Memory B cell (primary cell): ENCODE data around the gene SLAMF8.

ENCODE experiments used
- ATAC-seq: fragments of 150-1000 bp; cut with Tn5 transposase; 2 replicates; pipeline ENCODE4 v1.10.0; 2021; ENCODE audit warnings: low read depth, mild to moderate bottlenecking, moderate library complexity
- DNase-seq, 2 donors: peaks; one replicate each; pipeline ENCODE4 v3.0.0; 2022; ENCODE audit warnings: low spot score in 2 of 2
- H3K27ac Mint-ChIP-seq: one replicate; pipeline ENCODE4 v1.8.0; 2022; ENCODE audit warnings: mild to moderate bottlenecking, moderate library complexity, mixed read lengths
- H3K27me3 Mint-ChIP-seq: one replicate; pipeline ENCODE4 v1.8.0; 2022; ENCODE audit warnings: mixed read lengths
- H3K36me3 Mint-ChIP-seq: one replicate; pipeline ENCODE4 v1.8.0; 2022; ENCODE audit warnings: mild to moderate bottlenecking, mixed read lengths
- H3K4me1 Mint-ChIP-seq: one replicate; pipeline ENCODE4 v1.8.0; 2022; ENCODE audit warnings: mixed read lengths
- H3K4me3 Mint-ChIP-seq: one replicate; pipeline ENCODE4 v1.8.0; 2022; ENCODE audit warnings: mild to moderate bottlenecking, moderate library complexity, mixed read lengths
- H3K9me3 Mint-ChIP-seq: one replicate; pipeline ENCODE4 v1.8.0; 2022; ENCODE audit warnings: mixed read lengths

Gene SLAMF8

GRCh38 chr1:159862557-159862956 lies 35.9 kb downstream of the SLAMF8 start, which contains the start of gene VSIG8:
Gene VSIG8 (minus strand): TSS chr1:159862657. CDS start chr1:159862521, 136 bp downstream.
- no peak for ATAC-seq
- Mint-ChIP-seq H3K27me3 (peaks cover 8% of the 10 kb centered on the region), H3K36me3 (no peaks in the 10 kb centered on the region), H3K4me1 (no peaks in the 10 kb centered on the region), H3K9me3 (no peaks in the 10 kb centered on the region), H3K27ac (no peak within 1 kb of the TSS), H3K4me3 (no peak within 1 kb of the TSS)
- DNase-seq: no peak

GRCh38 chr1:159864262-159864661 lies 37.6 kb downstream of the SLAMF8 start:
- Mint-ChIP-seq H3K4me3 (no peak overlapping the region), H3K36me3 (no peaks in the 10 kb centered on the region), H3K27me3 (peaks cover 8% of the 10 kb centered on the region), H3K4me1 (no peaks in the 10 kb centered on the region), H3K27ac (no peak overlapping the region), H3K9me3 (no peaks in the 10 kb centered on the region)
- DNase-seq (no peak), ATAC-seq (no peak)

GRCh38 chr1:159866066-159866465 lies 39.4 kb downstream of the SLAMF8 start:
- DNase-seq: no peak
- Mint-ChIP-seq H3K4me3 (no peak overlapping the region), H3K27ac (no peak overlapping the region)

GRCh38 chr1:159866905-159867663 lies 40.4 kb downstream of the SLAMF8 start:
- H3K27ac Mint-ChIP-seq: no peak overlapping the region

More at GRCh38 chr1:159866066-159866465, 39.4 kb downstream of the SLAMF8 start:
- H3K36me3 Mint-ChIP-seq: no peaks in the 10 kb centered on the region
- no peaks in the 10 kb centered on the region for H3K4me1 Mint-ChIP-seq
- peaks cover 6% of the 10 kb centered on the region for H3K27me3 Mint-ChIP-seq
- H3K9me3 Mint-ChIP-seq: no peaks in the 10 kb centered on the region
- ATAC-seq: no peak

GRCh38 chr1:159867664-159868026 lies 41.0 kb downstream of the SLAMF8 start:
- DNase-seq (no peak), ATAC-seq (no peak)
- Mint-ChIP-seq H3K4me1 (no peaks in the 10 kb centered on the region), H3K27ac (no peak overlapping the region), H3K4me3 (no peak overlapping the region), H3K36me3 (peaks cover 3% of the 10 kb centered on the region), H3K27me3 (peaks cover 4% of the 10 kb centered on the region), H3K9me3 (no peaks in the 10 kb centered on the region)

More at GRCh38 chr1:159866905-159867663, 40.4 kb downstream of the SLAMF8 start:
- peaks cover 3% of the 10 kb centered on the region for H3K36me3 Mint-ChIP-seq
- H3K4me1 Mint-ChIP-seq: no peaks in the 10 kb centered on the region
- DNase-seq (no peak), ATAC-seq (no peak)
- no peaks in the 10 kb centered on the region for H3K9me3 Mint-ChIP-seq
- H3K4me3 Mint-ChIP-seq: no peak overlapping the region
- peaks cover 4% of the 10 kb centered on the region for H3K27me3 Mint-ChIP-seq

GRCh38 chr1:159868766-159869165 lies 42.1 kb downstream of the SLAMF8 start:
- no peak for DNase-seq

GRCh38 chr1:159869173-159869572 lies 42.5 kb downstream of the SLAMF8 start:
- no peaks in the 10 kb centered on the region for H3K4me1 Mint-ChIP-seq
- H3K4me3 Mint-ChIP-seq: no peak overlapping the region
- H3K9me3 Mint-ChIP-seq: no peaks in the 10 kb centered on the region
- DNase-seq (no peak), ATAC-seq (no peak)
- no peak overlapping the region for H3K27ac Mint-ChIP-seq
- peaks cover 4% of the 10 kb centered on the region for H3K27me3 Mint-ChIP-seq
- H3K36me3 Mint-ChIP-seq: peaks cover 6% of the 10 kb centered on the region

More at GRCh38 chr1:159868766-159869165, 42.1 kb downstream of the SLAMF8 start:
- H3K27ac Mint-ChIP-seq: no peak overlapping the region
- ATAC-seq: no peak
- no peaks in the 10 kb centered on the region for H3K9me3 Mint-ChIP-seq
- H3K36me3 Mint-ChIP-seq: peaks cover 6% of the 10 kb centered on the region
- H3K4me3 Mint-ChIP-seq: no peak overlapping the region
- H3K27me3 Mint-ChIP-seq: peaks cover 3% of the 10 kb centered on the region
- no peaks in the 10 kb centered on the region for H3K4me1 Mint-ChIP-seq

GRCh38 chr1:159869607-159870006 lies 42.9 kb downstream of the SLAMF8 start:
- Mint-ChIP-seq H3K27me3 (peaks cover 5% of the 10 kb centered on the region), H3K36me3 (peaks cover 6% of the 10 kb centered on the region), H3K27ac (no peak overlapping the region), H3K9me3 (no peaks in the 10 kb centered on the region), H3K4me3 (no peak overlapping the region), H3K4me1 (no peaks in the 10 kb centered on the region)
- DNase-seq: no peak
- ATAC-seq: no peak

- no peaks in the 10 kb centered on the region for H3K9me3 Mint-ChIP-seq
- no peaks in the 10 kb centered on the region for H3K4me1 Mint-ChIP-seq
- DNase-seq: no peak
- H3K36me3 Mint-ChIP-seq: peaks cover 6% of the 10 kb centered on the region
- no peak overlapping the region for H3K27ac Mint-ChIP-seq
- no peak for ATAC-seq
- no peak overlapping the region for H3K4me3 Mint-ChIP-seq
- peaks cover 5% of the 10 kb centered on the region for H3K27me3 Mint-ChIP-seq
Measured at GRCh38 chr1:159870704-159871103, 44.0 kb downstream of the SLAMF8 start.

GRCh38 chr1:159872891-159873290 lies 46.2 kb downstream of the SLAMF8 start:
- no peak overlapping the region for H3K27ac Mint-ChIP-seq
- no peaks in the 10 kb centered on the region for H3K9me3 Mint-ChIP-seq
- peaks cover 9% of the 10 kb centered on the region for H3K36me3 Mint-ChIP-seq
- no peak overlapping the region for H3K4me3 Mint-ChIP-seq
- DNase-seq (no peak), ATAC-seq (no peak)
- H3K27me3 Mint-ChIP-seq: peaks cover 5% of the 10 kb centered on the region
- H3K4me1 Mint-ChIP-seq: no peaks in the 10 kb centered on the region

GRCh38 chr1:159873530-159874143 lies 47.0 kb downstream of the SLAMF8 start:
- no peak overlapping the region for H3K27ac Mint-ChIP-seq
- H3K27me3 Mint-ChIP-seq: peaks cover 5% of the 10 kb centered on the region
- peaks cover 9% of the 10 kb centered on the region for H3K36me3 Mint-ChIP-seq
- ATAC-seq (no peak), DNase-seq (no peak)
- H3K4me3 Mint-ChIP-seq: no peak overlapping the region
- no peaks in the 10 kb centered on the region for H3K4me1 Mint-ChIP-seq
- H3K9me3 Mint-ChIP-seq: no peaks in the 10 kb centered on the region

GRCh38 chr1:159877695-159878444 lies 51.2 kb downstream of the SLAMF8 start:
- ATAC-seq (no peak), DNase-seq (no peak)
- Mint-ChIP-seq H3K27ac (no peak overlapping the region), H3K9me3 (no peaks in the 10 kb centered on the region), H3K4me3 (no peak overlapping the region), H3K36me3 (peaks cover 6% of the 10 kb centered on the region), H3K27me3 (peaks cover 2% of the 10 kb centered on the region), H3K4me1 (no peaks in the 10 kb centered on the region)

- H3K36me3 Mint-ChIP-seq: peaks cover 4% of the 10 kb centered on the region
- DNase-seq: no peak
Measured at GRCh38 chr1:159879136-159879535, 52.5 kb downstream of the SLAMF8 start.

GRCh38 chr1:159879977-159880376 lies 53.3 kb downstream of the SLAMF8 start:
- Mint-ChIP-seq H3K4me1 (no peaks in the 10 kb centered on the region), H3K27me3 (no peaks in the 10 kb centered on the region), H3K4me3 (no peak overlapping the region), H3K27ac (no peak overlapping the region), H3K36me3 (peaks cover 4% of the 10 kb centered on the region), H3K9me3 (no peaks in the 10 kb centered on the region)
- DNase-seq (no peak), ATAC-seq (no peak)

More at GRCh38 chr1:159879136-159879535, 52.5 kb downstream of the SLAMF8 start:
- no peak overlapping the region for H3K4me3 Mint-ChIP-seq
- H3K27me3 Mint-ChIP-seq: peaks cover 1% of the 10 kb centered on the region
- no peak overlapping the region for H3K27ac Mint-ChIP-seq
- no peaks in the 10 kb centered on the region for H3K4me1 Mint-ChIP-seq
- ATAC-seq: no peak
- H3K9me3 Mint-ChIP-seq: no peaks in the 10 kb centered on the region
